H1 (cell line): ENCODE measurements around the gene ODC1. TPM values are rescaled to one million over a fixed set of nuclear protein-coding genes. Genes with fewer than 3 reads are reported as not detected.

Experiments used
- CTCF ChIA-PET: fragments of 300-600 bp; sonication (Branson Sonifier 250); formaldehyde crosslinking; loops from one replicate; lab custom pipeline; 2021; ENCODE audit not compliant: partially characterized antibody; lab: Charles Lee
- POLR2A ChIA-PET: fragments of 300-600 bp; sonication (Branson Sonifier 250); formaldehyde crosslinking; loops from one replicate; lab custom pipeline; 2021; ENCODE audit warnings: inconsistent platforms; ENCODE audit not compliant: partially characterized antibody; lab: Charles Lee
- DNase-seq, 2 experiments: peaks; one replicate each; pipeline versions ENCODE4 v3.0.0 to v3.0.0-alpha.2; 2010 to 2022; ENCODE audit warnings: low spot score in 2 of 2, low read depth in 1 of 2, mixed read lengths in 1 of 2
- FAIRE-seq: peaks from 2 replicates; lab custom pipeline; 2011; peaks lifted over from hg19 to GRCh38; lab: Jason Lieb, UNC
- H2AFZ ChIP-seq: 2 replicates; pipeline ENCODE4 v1.8.1; 2012; ENCODE audit warnings: low read length, inconsistent platforms
- H2AK5ac ChIP-seq: 2 replicates; pipeline ENCODE4 v1.6.1; 2013; ENCODE audit warnings: low read depth, low read length
- H2BK120ac ChIP-seq: replicated peaks from 2 replicates; pipeline ENCODE3; 2013; ENCODE audit warnings: low read depth, low read length, inconsistent platforms
- H2BK12ac ChIP-seq: 2 replicates; pipeline ENCODE4 v1.6.1; 2013; ENCODE audit warnings: low read depth, low read length
- H2BK15ac ChIP-seq: 2 replicates; pipeline ENCODE4 v1.6.1; 2013; ENCODE audit warnings: low read length
- H2BK20ac ChIP-seq: 2 replicates; pipeline ENCODE4 v1.6.1; 2013; ENCODE audit warnings: low read length
- H2BK5ac ChIP-seq: 2 replicates; pipeline ENCODE4 v1.6.1; 2013; ENCODE audit warnings: low read depth, low read length
- H3K14ac ChIP-seq: 2 replicates; pipeline ENCODE4 v1.6.1; 2013; ENCODE audit warnings: inconsistent platforms; ENCODE audit not compliant: insufficient read length
- H3K18ac ChIP-seq: 2 replicates; pipeline ENCODE4 v1.6.1; 2013; ENCODE audit warnings: low read length; ENCODE audit errors: extremely low read depth
- H3K23ac ChIP-seq: 2 replicates; pipeline ENCODE4 v1.6.1; 2013; ENCODE audit warnings: inconsistent platforms; ENCODE audit not compliant: insufficient read length
- H3K23me2 ChIP-seq: 2 replicates; pipeline ENCODE4 v1.6.1; 2013; ENCODE audit warnings: low read depth, low read length
- H3K27ac ChIP-seq: 2 replicates; pipeline ENCODE4 v1.6.1; 2011; ENCODE audit warnings: low read depth, low read length, inconsistent platforms
- H3K27me3 ChIP-seq, 4 experiments: replicated peaks in 1 of 4; 1 replicate in 1 of 4; 2 replicates in 3 of 4; pipeline versions ENCODE4 v1.6.1 to v1.8.1; 2011 to 2013; ENCODE audit warnings: low read length in 3 of 4, mild to moderate bottlenecking in 3 of 4, inconsistent platforms in 2 of 4, mixed read lengths in 2 of 4, moderate library complexity in 1 of 4; ENCODE audit not compliant: control insufficient read depth in 3 of 4, insufficient read depth in 3 of 4; ENCODE audit errors: extremely low read depth in 1 of 4
- H3K36me3 ChIP-seq, 4 experiments: 2 replicates each; pipeline versions ENCODE4 v1.6.1 to v1.8.1; 2011 to 2013; ENCODE audit warnings: mild to moderate bottlenecking in 4 of 4, low read length in 3 of 4, moderate library complexity in 2 of 4, control low read depth in 1 of 4, inconsistent platforms in 1 of 4; ENCODE audit not compliant: insufficient read depth in 4 of 4, control insufficient read depth in 2 of 4
- H3K4ac ChIP-seq: replicated peaks from 2 replicates; pipeline ENCODE3; 2013; ENCODE audit warnings: low read length, low read depth, mixed read lengths, inconsistent platforms; ENCODE audit not compliant: insufficient read length
- H3K4me1 ChIP-seq, 4 experiments: replicated peaks in 1 of 4; 1 replicate in 1 of 4; 2 replicates in 3 of 4; pipeline versions ENCODE4 v1.6.1 to v1.8.1; 2011 to 2013; ENCODE audit warnings: low read length in 3 of 4, inconsistent platforms in 2 of 4, mixed read lengths in 1 of 4; ENCODE audit not compliant: insufficient read depth in 4 of 4, control insufficient read depth in 3 of 4
- H3K4me2 ChIP-seq, 2 experiments: 2 replicates each; pipeline versions ENCODE4 v1.6.1 to v1.8.1; 2011 to 2013; ENCODE audit warnings: low read depth in 2 of 2, low read length in 2 of 2, control low read depth in 1 of 2, inconsistent platforms in 1 of 2, mild to moderate bottlenecking in 1 of 2; ENCODE audit not compliant: insufficient read depth in 1 of 2
- H3K4me3 ChIP-seq, 4 experiments: fragments of 200-600, 300-600 bp in 1 of 4; sonication (generic), shearing (Covaris generic), sonication (Bioruptor Twin) in 1 of 4; 2 replicates each; pipeline versions ENCODE4 v1.5.1 to v1.8.1; 2011 to 2016; ENCODE audit warnings: low read length in 4 of 4, low read depth in 3 of 4, control low read depth in 2 of 4, inconsistent platforms in 2 of 4, mild to moderate bottlenecking in 2 of 4, mixed read lengths in 1 of 4, moderate library complexity in 1 of 4; ENCODE audit not compliant: insufficient read depth in 2 of 4; ENCODE audit errors: extremely low read depth in 1 of 4
- H3K56ac ChIP-seq: replicated peaks from 2 replicates; pipeline ENCODE3; 2013; ENCODE audit warnings: low read depth, mild to moderate bottlenecking, mixed read lengths, low read length, inconsistent platforms; ENCODE audit not compliant: insufficient read length
- H3K79me1 ChIP-seq: 2 replicates; pipeline ENCODE4 v1.6.1; 2013; ENCODE audit warnings: low read depth, low read length, control low read depth
- H3K79me2 ChIP-seq, 2 experiments: 2 replicates each; pipeline versions ENCODE4 v1.6.1 to v1.8.1; 2012 to 2013; ENCODE audit warnings: low read length in 2 of 2, mild to moderate bottlenecking in 2 of 2, inconsistent platforms in 1 of 2; ENCODE audit not compliant: insufficient read depth in 2 of 2, control insufficient read depth in 1 of 2
- H3K9ac ChIP-seq, 4 experiments: replicated peaks in 1 of 4; 1 replicate in 1 of 4; 2 replicates in 3 of 4; pipeline versions ENCODE4 v1.6.1 to v1.8.1; 2011 to 2013; ENCODE audit warnings: low read depth in 3 of 4, low read length in 3 of 4, control low read depth in 2 of 4, mild to moderate bottlenecking in 2 of 4, moderate library complexity in 2 of 4, inconsistent platforms in 1 of 4; ENCODE audit errors: extremely low read depth in 1 of 4
- H3K9me3 ChIP-seq, 2 experiments: 2 replicates each; pipeline versions ENCODE4 v1.6.1 to v1.8.1; 2012 to 2013; ENCODE audit warnings: mild to moderate bottlenecking in 2 of 2, moderate library complexity in 2 of 2, control low read depth in 1 of 2, inconsistent platforms in 1 of 2, low read depth in 1 of 2, low read length in 1 of 2, mixed read lengths in 1 of 2; ENCODE audit not compliant: insufficient read depth in 2 of 2
- H4K20me1 ChIP-seq, 2 experiments: replicated peaks in 1 of 2; 2 replicates each; pipeline versions ENCODE3 to v1.8.1; 2011 to 2013; ENCODE audit warnings: inconsistent platforms in 2 of 2, low read length in 2 of 2, mild to moderate bottlenecking in 1 of 2; ENCODE audit not compliant: insufficient read depth in 2 of 2, control insufficient read depth in 1 of 2
- H4K5ac ChIP-seq: 2 replicates; pipeline ENCODE4 v1.6.1; 2013; ENCODE audit warnings: low read length, low read depth, mixed read lengths, inconsistent platforms; ENCODE audit not compliant: insufficient read length
- H4K8ac ChIP-seq: 2 replicates; pipeline ENCODE4 v1.8.0; 2013; ENCODE audit warnings: mild to moderate bottlenecking, moderate library complexity, low read length, inconsistent platforms; ENCODE audit not compliant: insufficient read depth; ENCODE audit errors: extremely low read depth
- H4K91ac ChIP-seq: replicated peaks from 2 replicates; pipeline ENCODE3; 2013; ENCODE audit warnings: low read length, mixed read lengths, inconsistent platforms; ENCODE audit not compliant: insufficient read length
- CBX5 ChIP-seq: fragments of 300-800, 300-1000 bp; sonication (generic); IDR thresholded peaks from 2 replicates; pipeline ENCODE4 v1.7.1; 2016; ENCODE audit warnings: antibody characterized with exemption, low read length, low read depth
- CHD1 ChIP-seq: IDR thresholded peaks from 2 replicates; pipeline ENCODE4 v1.6.1; 2012; ENCODE audit warnings: low read depth, low read length, improper control_type of control experiment
- GTF2F1 ChIP-seq: IDR thresholded peaks from 2 replicates; pipeline ENCODE4 v1.6.1; 2012; ENCODE audit warnings: low read depth, low read length, improper control_type of control experiment, borderline replicate concordance
- JUN ChIP-seq: IDR thresholded peaks from 2 replicates; pipeline ENCODE4 v1.6.1; 2011; ENCODE audit warnings: low read depth, mild to moderate bottlenecking, improper control_type of control experiment, low read length
- JUND ChIP-seq: IDR thresholded peaks from 2 replicates; pipeline ENCODE4 v1.6.1; 2011; ENCODE audit warnings: mild to moderate bottlenecking, improper control_type of control experiment, low read length
- KDM1A ChIP-seq: fragments of 200-600, 300-600 bp; sonication (generic); IDR thresholded peaks from 2 replicates; pipeline ENCODE4 v1.7.1; 2016; ENCODE audit warnings: mild to moderate bottlenecking, low read length, borderline replicate concordance
- RAD21 ChIP-seq, 2 experiments: IDR thresholded peaks in 1 of 2; conservative IDR thresholded peaks in 1 of 2; 2 replicates each; pipeline ENCODE4 v1.6.1; 2011; ENCODE audit warnings: low read depth in 2 of 2, low read length in 2 of 2, improper control_type of control experiment in 1 of 2, inconsistent platforms in 1 of 2, mild to moderate bottlenecking in 1 of 2, moderate library complexity in 1 of 2
- RFX5 ChIP-seq: IDR thresholded peaks from 2 replicates; pipeline ENCODE4 v1.6.1; 2011; ENCODE audit warnings: low read depth, low read length, improper control_type of control experiment, borderline replicate concordance
- SIN3A ChIP-seq, 2 experiments: IDR thresholded peaks in 1 of 2; conservative IDR thresholded peaks in 1 of 2; 2 replicates each; pipeline ENCODE4 v1.6.1; 2011 to 2012; ENCODE audit warnings: low read length in 2 of 2, improper control_type of control experiment in 1 of 2, low read depth in 1 of 2, mild to moderate bottlenecking in 1 of 2
- SP1 ChIP-seq: IDR thresholded peaks from 2 replicates; pipeline ENCODE4 v1.6.1; 2011; ENCODE audit warnings: low read depth, low read length
- SP2 ChIP-seq: IDR thresholded peaks from 2 replicates; pipeline ENCODE4 v1.6.1; 2012; ENCODE audit warnings: mild to moderate bottlenecking, low read length, inconsistent platforms
- SRF ChIP-seq: IDR thresholded peaks from 2 replicates; pipeline ENCODE4 v1.6.1; 2011; ENCODE audit warnings: mild to moderate bottlenecking, low read depth, low read length, moderate library complexity
- WGBS, 2 experiments: shearing (Covaris generic) in 1 of 2; methylation state at CpG; one replicate each; pipeline versions ENCODE4 v1.1.6 to v1.1.7; 2013 to 2015; ENCODE audit warnings: low lambda C conversion rate in 2 of 2, mixed read lengths in 2 of 2, inconsistent platforms in 1 of 2, low coverage in 1 of 2, missing lambda C conversion rate in 1 of 2; ENCODE audit not compliant: insufficient replicate concordance in 2 of 2, insufficient coverage in 1 of 2, insufficient read length in 1 of 2; ENCODE audit errors: extremely low coverage in 1 of 2, missing lambda C conversion rate in 1 of 2; 5-methylcytosine and 5-hydroxymethylcytosine counted together
- polyA plus RNA-seq, 7 experiments: library from polyadenylated mRNA; depleted of rRNA in 3 of 7; stranded (reverse) in 5 of 7; unstranded in 2 of 7; fragments of >200 nt in 5 of 7; fragments of 200-250 nt in 2 of 7; gene quantifications; 1 replicate in 5 of 7; 2 replicates in 1 of 7; 4 replicates in 1 of 7; pipeline versions ENCODE4 v1.2.1 to v1.2.3, GENCODE V29; 2011 to 2013; ENCODE audit warnings: missing spikeins in 2 of 7, mixed read lengths in 2 of 7
- total RNA-seq: library from RNA; stranded (reverse); fragmentation: NEBNext Ultra II Directional; extraction: Animal tissue kit (Norgen Biotek cat#: 25700); gene quantifications from 2 replicates; pipeline ENCODE4 v1.2.1, GENCODE V29; 2021

Gene ODC1
- total and polyA plus RNA-seq, 2 of the 8 experiments (the other 6 are each of a cell fraction or from before 2014, with no cell fraction given) = 57.2 to 76.7 TPM

GRCh38 chr2:10480359-10480949 is 32.3 kb upstream of the ODC1 start:
- Histone ChIP-seq H3K23ac (no peak overlapping the region), H3K4me1 (no peaks in the 10 kb centered on the region; a peak in 1 of 7 replicates), H2BK15ac (no peak overlapping the region), H4K20me1 (no peaks in the 10 kb centered on the region), H3K9ac (no peak overlapping the region), H3K27me3 (no peaks in the 10 kb centered on the region; a peak in 1 of 7 replicates), H3K23me2 (no peaks in the 10 kb centered on the region), H3K18ac (no peak overlapping the region), H3K36me3 (no peaks in the 10 kb centered on the region), H3K4ac (no peak overlapping the region), H2BK20ac (no peak overlapping the region), H2AK5ac (no peak overlapping the region), H2BK5ac (no peak overlapping the region), H3K9me3 (no peaks in the 10 kb centered on the region), H3K4me2 (no peak overlapping the region), H3K27ac (no peak overlapping the region), H2AFZ (no peak overlapping the region), H3K79me2 (no peaks in the 10 kb centered on the region), H3K79me1 (no peaks in the 10 kb centered on the region), H2BK12ac (no peak overlapping the region), H4K91ac (no peak overlapping the region), H3K4me3 (no peak overlapping the region), H4K5ac (no peak overlapping the region), H3K14ac (no peak overlapping the region), H2BK120ac (no peak overlapping the region), H3K56ac (no peak overlapping the region), H4K8ac (no peak overlapping the region)
- CTCF ChIA-PET = interaction anchor here (0.8 kb wide), 1 partner anchor 78 kb away, joined by 3 read pairs; no protein-coding TSS in a partner anchor
- DNase-seq (no peak), FAIRE-seq (no peak)
- POLR2A ChIA-PET = no interaction called here
- 89% methylated on average over 2 of the region's 2 CpGs; no CpG with 5 or more reads in 1 of the 2 experiments for WGBS, 2 experiments
- TF ChIP-seq JUND = no peak
- TF ChIP-seq SIN3A (conservative IDR thresholded peaks at IDR 0.05 in 1 of 2, IDR thresholded peaks at IDR 0.05 in 1 of 2; ENCODE audit: low read depth in 1 of 2, low read length in 2 of 2) = no peak
- no peak for TF ChIP-seq CBX5
- no peak for TF ChIP-seq RAD21 (IDR thresholded peaks at IDR 0.05 in 1 of 2, conservative IDR thresholded peaks at IDR 0.05 in 1 of 2; ENCODE audit: low read depth in 2 of 2, low read length in 2 of 2)
- TF ChIP-seq CHD1 = no peak
- TF ChIP-seq RFX5 = no peak
- TF ChIP-seq GTF2F1 = no peak
- no peak for TF ChIP-seq KDM1A
- TF ChIP-seq SP2 = no peak
- TF ChIP-seq SP1 = no peak
- no peak for TF ChIP-seq SRF
- no peak for TF ChIP-seq JUN
